ENCODE data around the gene MLXIP.

MLXIP gene

GRCh38 chr12:122079532-122080081 lies 1.1 kb downstream of the MLXIP start:
- FAIRE-seq: no peak

GRCh38 chr12:122080149-122081082 lies 1.9 kb downstream of the MLXIP start:
- no peak for FAIRE-seq

DNA sequence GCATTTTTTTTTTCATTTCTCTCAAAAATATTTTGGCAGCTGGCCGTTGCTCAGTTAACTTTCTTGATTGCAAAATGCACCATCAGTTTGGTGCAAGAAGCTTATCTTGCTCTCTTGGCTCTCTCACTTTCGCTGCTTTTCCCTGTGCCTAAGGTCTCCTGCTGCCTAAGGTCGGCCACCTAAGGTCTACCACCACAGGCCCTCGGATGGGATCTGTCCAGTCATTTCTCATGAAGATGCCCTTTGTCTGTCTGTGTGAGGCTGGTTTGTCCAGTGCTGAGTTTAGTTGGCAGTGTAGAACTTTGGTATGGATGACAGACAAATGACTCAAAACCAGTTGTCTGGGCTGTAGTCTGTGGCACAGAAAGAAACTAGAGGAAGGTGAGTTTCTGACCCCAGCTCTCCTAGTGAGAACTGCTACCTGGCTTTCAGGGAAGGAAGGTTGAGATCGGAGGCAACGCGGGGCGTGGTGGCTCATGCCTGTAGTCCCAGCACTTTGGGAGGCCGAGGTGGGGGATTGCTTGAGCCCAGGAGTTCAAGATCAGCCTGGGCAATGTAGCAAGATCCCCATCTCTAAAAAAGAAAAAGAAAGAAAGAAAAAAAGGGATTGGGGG lies 2.6 kb downstream of the MLXIP start:
- FAIRE-seq: no peak

GRCh38 chr12:122081697-122082221 lies 3.2 kb downstream of the MLXIP start:
- no peak for FAIRE-seq

DNA sequence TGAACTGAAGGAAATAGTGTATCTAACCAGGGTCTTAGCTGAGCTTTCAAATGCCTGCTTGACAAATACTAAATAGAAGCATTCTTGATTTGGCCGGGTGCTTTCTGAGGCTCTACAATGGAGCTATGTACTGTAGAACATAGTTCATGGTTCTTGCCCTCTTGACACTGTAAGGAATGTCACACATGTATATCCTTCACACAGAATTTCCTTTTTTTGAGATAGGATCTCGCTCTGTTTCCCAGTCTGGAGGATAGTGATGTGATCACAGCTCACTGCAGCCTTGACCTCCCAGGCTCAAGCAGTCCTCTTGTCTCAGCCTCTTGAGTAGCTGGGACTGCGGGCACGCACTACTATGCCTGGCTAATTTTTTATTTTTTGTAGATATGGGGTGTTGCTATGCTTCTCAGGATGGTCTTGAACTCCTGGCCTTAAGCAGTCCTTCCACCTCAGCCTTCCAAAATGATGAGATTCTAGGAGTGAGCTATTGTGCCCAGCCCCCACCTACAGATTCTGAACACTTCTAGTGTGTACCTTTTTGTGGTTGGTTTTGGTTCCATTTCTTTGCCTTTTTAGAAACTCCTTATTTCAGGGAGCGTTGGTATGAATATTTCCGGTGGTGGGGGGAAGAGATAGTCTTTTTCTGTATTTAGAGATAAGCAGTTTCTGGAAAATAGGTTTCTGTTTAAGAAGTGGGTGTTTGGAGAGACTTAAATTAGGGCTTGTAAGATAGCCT lies 4.2 kb downstream of the MLXIP start:
- FAIRE-seq: no peak

DNA sequence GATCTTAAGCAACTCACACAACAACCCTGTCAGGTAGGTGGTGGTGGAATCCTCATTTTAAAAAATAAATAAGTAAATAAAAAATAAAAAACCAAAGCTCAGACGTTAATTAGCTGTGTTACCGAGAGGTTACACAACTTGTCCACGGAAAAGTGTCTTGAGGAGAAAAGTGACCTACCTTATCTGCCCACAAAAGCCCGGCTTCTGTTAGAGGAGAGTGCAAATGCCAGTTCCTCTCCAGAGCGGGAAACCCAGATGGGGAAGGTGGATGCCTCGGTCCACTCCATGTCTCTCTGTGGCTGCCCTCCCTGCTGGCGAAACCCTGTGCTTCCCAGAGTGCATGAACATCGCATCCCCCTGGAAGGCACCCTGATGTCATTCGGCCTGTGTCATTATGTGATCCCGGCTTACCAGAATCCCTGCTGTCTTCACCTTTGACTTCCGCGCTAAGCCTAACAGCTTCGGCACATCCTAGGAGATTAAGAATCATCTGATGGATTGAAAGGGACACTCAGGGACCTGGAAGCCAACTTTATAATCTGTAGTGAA lies 6.4 kb downstream of the MLXIP start:
- FAIRE-seq: no peak

DNA sequence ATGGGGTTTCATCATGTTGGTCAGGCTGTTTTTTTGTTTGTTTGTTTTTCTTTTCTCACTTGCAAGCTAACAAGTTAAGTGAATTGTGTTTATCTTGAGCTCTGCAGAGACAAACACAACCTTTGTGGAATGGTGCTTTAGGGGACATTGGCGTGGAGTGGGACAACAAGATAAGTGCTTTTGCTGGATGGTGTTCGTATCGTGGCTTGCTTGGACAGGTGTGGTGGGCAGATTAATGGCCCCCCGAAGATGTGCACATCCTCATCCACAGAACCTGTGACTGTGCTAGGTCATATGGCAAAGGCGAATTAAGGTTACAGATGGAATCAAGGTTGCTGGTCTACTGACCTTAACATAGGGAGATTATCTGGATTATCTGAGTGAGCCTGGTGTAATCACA lies 7.0 kb downstream of the MLXIP start:
- no peak for FAIRE-seq

DNA sequence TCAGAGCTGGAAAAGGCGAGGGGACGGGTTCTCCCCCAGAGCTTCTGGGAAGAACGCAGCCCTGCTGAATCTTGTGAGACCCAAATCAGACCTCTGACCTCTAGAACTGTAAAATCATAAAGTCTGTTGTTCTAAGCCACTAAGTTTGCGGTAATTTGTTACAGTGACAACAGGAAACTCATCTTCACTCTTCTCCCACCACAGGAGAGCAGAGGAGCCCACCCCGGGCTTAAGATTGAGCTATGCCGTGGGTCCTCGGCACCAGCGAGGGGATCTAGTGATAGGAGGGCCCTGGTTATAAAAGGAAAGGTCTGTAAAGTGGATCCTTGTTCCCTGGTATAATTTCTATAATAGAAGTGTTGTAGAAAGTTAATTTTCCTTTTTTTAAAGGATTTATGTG lies 7.6 kb downstream of the MLXIP start:
- no peak for FAIRE-seq

- no peak for FAIRE-seq
Observed at GRCh38 chr12:122086641-122087285, 8.2 kb downstream of the MLXIP start.

- FAIRE-seq: no peak
Observed at GRCh38 chr12:122087431-122088178, 9.0 kb downstream of the MLXIP start.

- FAIRE-seq: no peak
Observed at GRCh38 chr12:122088179-122088810, 9.7 kb downstream of the MLXIP start.

DNA sequence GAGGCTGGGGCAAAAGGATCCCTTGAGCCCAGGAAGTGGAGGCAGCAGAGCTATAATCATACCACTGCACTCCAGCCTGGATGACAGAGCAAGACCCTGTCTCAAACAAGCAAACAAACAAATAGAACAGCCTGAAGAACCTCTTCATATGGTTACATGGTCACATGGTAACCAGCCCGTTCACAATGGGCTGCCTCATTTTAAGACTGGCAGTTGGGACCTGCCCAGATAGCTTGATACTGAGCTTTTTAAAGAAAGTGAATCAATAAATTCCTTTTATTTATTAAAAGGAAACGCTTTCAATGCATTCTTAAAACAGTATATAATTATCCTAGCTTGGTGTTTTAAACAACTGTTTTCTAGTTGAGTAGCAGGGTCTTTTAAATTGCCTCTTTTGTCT lies 10.5 kb downstream of the MLXIP start:
- no peak for FAIRE-seq

GRCh38 chr12:122090759-122091515 lies 12.4 kb downstream of the MLXIP start:
- no peak for FAIRE-seq

DNA sequence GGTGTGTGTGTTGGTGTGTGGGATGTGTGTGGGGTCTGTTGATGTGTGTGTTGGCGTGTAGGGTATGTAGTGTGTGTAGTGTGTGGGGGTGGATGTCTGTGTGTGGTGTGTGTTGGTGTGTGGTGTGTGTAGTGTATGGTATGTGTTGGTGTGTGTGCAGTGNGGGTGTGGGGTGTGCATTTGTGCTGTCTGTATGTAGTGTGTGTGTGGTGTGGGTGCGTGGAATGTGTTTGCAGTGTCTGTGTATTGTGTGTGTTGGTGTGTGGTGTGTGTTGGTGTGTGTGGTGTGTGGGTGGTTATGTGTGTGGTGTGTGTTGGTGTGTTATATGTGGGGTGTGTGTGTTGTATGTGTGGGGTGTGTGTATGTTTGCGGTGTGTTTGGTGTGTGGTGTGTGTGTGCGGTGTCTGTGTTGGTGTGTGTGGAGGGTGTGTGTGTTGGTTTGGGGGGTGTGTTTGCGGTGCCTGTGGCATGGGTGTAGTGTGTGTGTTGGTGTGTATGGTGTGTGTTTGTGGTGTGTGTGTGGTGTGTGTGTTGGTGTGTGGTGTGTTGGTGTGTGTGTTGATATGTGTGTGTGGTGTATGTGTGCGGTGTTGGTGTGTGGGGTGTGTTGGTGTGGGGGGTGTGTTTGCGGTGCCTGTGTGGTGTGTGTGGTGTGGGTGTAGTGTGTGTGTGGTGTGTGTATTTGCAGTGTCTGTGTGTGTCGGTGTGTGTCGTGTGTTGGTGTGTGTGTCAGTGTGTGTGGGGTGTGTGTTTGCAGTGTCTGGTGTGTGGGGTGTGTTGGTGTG lies 14.7 kb downstream of the MLXIP start:
- no peak for FAIRE-seq

DNA sequence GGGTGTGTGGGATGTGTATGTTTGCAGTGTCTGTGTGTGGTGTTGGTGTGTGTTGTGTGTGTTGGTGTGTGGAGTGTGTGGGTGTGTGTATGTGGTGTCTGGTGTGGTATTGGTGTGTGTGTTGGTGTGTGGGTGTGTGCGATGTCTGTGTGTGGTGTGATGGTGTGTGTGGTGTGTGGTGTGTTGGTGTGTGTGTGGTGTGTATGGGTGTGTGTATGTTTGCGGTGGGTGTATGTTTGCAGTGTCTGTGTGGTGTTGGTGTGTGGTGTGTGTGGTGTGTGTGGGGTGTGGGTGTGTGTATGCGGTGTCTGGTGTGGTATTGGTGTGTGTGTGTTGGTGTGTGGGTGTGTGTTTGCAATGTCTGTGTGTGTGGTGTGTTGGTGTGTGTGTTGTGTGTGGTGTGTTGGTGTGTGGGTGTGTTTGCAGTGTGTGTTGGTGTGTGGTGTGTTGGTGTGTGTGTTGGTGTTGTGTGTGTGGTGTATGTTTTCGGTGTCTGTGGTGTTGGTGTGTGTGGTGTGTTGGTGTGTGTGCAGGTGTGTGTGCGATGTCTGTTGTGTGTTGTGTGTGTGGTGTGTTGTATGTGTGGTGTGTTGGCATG lies 15.7 kb downstream of the MLXIP start:
- no peak for FAIRE-seq

GRCh38 chr12:122094735-122095631 lies 16.4 kb downstream of the MLXIP start:
- FAIRE-seq: no peak

DNA sequence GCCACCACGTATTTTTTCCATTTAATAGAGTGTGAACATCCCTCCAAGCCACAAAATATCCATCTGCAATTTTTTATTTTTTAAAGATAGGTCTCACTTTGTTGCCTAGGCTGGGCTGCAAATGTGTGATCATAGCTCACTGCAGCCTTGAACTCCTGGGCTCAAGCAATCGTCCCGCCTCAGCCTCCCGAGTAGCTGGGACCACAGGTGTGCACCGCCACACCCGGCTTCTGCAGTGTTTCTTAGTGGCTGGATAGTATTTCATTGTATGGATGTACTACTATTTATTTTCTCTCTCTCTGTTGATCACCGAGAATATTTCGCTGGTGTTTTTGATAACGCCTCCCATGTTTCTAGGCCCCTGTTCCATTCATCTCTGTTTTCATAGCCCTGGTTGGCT lies 17.5 kb downstream of the MLXIP start:
- FAIRE-seq: no peak
